OCI-LY1 (cell line): ENCODE data around the gene E2F4.

ENCODE experiments used
- H2AFZ ChIP-seq: fragments of 200-600 bp; sonication (generic), shearing (Covaris generic); 2 replicates; pipeline ENCODE4 v1.6.0; 2014; ENCODE audit warnings: antibody characterized with exemption, mild to moderate bottlenecking, low read length
- H3F3A ChIP-seq: fragments of 200-600 bp; sonication (generic), shearing (Covaris generic); 2 replicates; pipeline ENCODE4 v1.6.0; 2014; ENCODE audit warnings: mild to moderate bottlenecking, antibody characterized with exemption, low read length, moderate library complexity; ENCODE audit not compliant: insufficient read depth
- H3K27ac ChIP-seq: fragments of 200-600 bp; sonication (generic); 2 replicates; pipeline ENCODE4 v1.5.1; 2014; ENCODE audit warnings: low read length, mixed run types, mild to moderate bottlenecking, low read depth; ENCODE audit not compliant: poor library complexity, severe bottlenecking
- H3K27me3 ChIP-seq: fragments of 200-600 bp; sonication (generic); 2 replicates; pipeline ENCODE4 v1.6.0; 2014; ENCODE audit warnings: antibody characterized with exemption, mild to moderate bottlenecking, low read length, moderate library complexity; ENCODE audit not compliant: insufficient read depth
- H3K36me3 ChIP-seq: fragments of 200-600 bp; sonication (generic); 2 replicates; pipeline ENCODE4 v1.6.1; 2014; ENCODE audit warnings: mild to moderate bottlenecking, antibody characterized with exemption, low read length, moderate library complexity, mixed read lengths; ENCODE audit not compliant: insufficient read depth
- H3K4me1 ChIP-seq: fragments of 200-600 bp; sonication (generic); 2 replicates; pipeline ENCODE4 v1.5.1; 2014; ENCODE audit warnings: mild to moderate bottlenecking, low read length, moderate library complexity; ENCODE audit not compliant: insufficient read depth, severe bottlenecking
- H3K4me2 ChIP-seq: fragments of 200-600 bp; sonication (generic), shearing (Covaris generic); 2 replicates; pipeline ENCODE4 v1.6.1; 2014; ENCODE audit warnings: low read length
- H3K4me3 ChIP-seq: fragments of 200-600 bp; sonication (generic); 2 replicates; pipeline ENCODE4 v1.5.1; 2014; ENCODE audit warnings: low read length, low read depth, mild to moderate bottlenecking, mixed read lengths; ENCODE audit not compliant: poor library complexity, severe bottlenecking
- H3K79me2 ChIP-seq: fragments of 200-600 bp; shearing (Covaris generic); 2 replicates; pipeline ENCODE4 v1.6.1; 2016; ENCODE audit warnings: mixed run types, low read length, mixed read lengths; ENCODE audit not compliant: insufficient read depth
- H3K9ac ChIP-seq: fragments of 200-600 bp; sonication (generic), shearing (Covaris generic); 2 replicates; pipeline ENCODE4 v1.6.1; 2014; ENCODE audit warnings: mild to moderate bottlenecking, low read length, mixed read lengths
- H3K9me2 ChIP-seq: fragments of 200-600 bp; sonication (generic), shearing (Covaris generic); 2 replicates; pipeline ENCODE4 v1.6.1; 2014; ENCODE audit warnings: low read depth, mild to moderate bottlenecking, low read length, mixed read lengths
- H3K9me3 ChIP-seq: fragments of 200-600 bp; shearing (Covaris generic); 2 replicates; pipeline ENCODE4 v1.6.1; 2014; ENCODE audit warnings: low read length, mixed read lengths
- H4K20me1 ChIP-seq: fragments of 200-600 bp; sonication (generic), shearing (Covaris generic); 2 replicates; pipeline ENCODE4 v1.6.0; 2016; ENCODE audit warnings: mild to moderate bottlenecking, low read length; ENCODE audit not compliant: insufficient read depth
- CTCF ChIP-seq: fragments of 200-600 bp; sonication (generic), shearing (Covaris generic); IDR thresholded peaks from 2 replicates; pipeline ENCODE4 v1.5.1; 2017; ENCODE audit warnings: mild to moderate bottlenecking, antibody characterized with exemption, low read length, moderate library complexity, mixed read lengths
- EZH2 ChIP-seq: fragments of 200-600 bp; sonication (generic), shearing (Covaris generic); IDR thresholded peaks from 2 replicates; pipeline ENCODE4 v1.8.0; 2017; ENCODE audit warnings: borderline replicate concordance, mixed run types, mild to moderate bottlenecking, antibody characterized with exemption, low read length, moderate library complexity, mixed read lengths

E2F4 gene

GRCh38 chr16:67246756-67247191 lies 54.8 kb downstream of the E2F4 start:
- no peaks in the 10 kb centered on the region for H3F3A ChIP-seq
- H3K27ac ChIP-seq = peak overlapping the region; percentile 1
- TF ChIP-seq CTCF (no peak), EZH2 (no peak)
- H4K20me1 ChIP-seq = no peaks in the 10 kb centered on the region
- H3K36me3 ChIP-seq = no peaks in the 10 kb centered on the region
- no peaks in the 10 kb centered on the region for H3K9me3 ChIP-seq
- H3K79me2 ChIP-seq = no peaks in the 10 kb centered on the region
- peak overlapping the region; percentile 76 for H3K4me3 ChIP-seq
- H3K4me2 ChIP-seq = peak overlapping the region; percentile 98
- no peak overlapping the region for H2AFZ ChIP-seq
- no peaks in the 10 kb centered on the region for H3K27me3 ChIP-seq
- peaks cover 36% of the 10 kb centered on the region for H3K4me1 ChIP-seq
- H3K9ac ChIP-seq = peak overlapping the region; percentile 66
- no peaks in the 10 kb centered on the region for H3K9me2 ChIP-seq

GRCh38 chr16:67247192-67248072 lies 55.5 kb downstream of the E2F4 start, which contains the start of gene FHOD1:
Gene FHOD1 (minus strand): TSS chr16:67247481. CDS start chr16:67247410, 71 bp downstream.
- no peaks in the 10 kb centered on the region for H3K79me2 ChIP-seq
- H3K9ac ChIP-seq = peak within 1 kb of the TSS; percentile 66
- peak within 1 kb of the TSS; percentile 76 for H3K4me3 ChIP-seq
- H3K9me3 ChIP-seq = no peaks in the 10 kb centered on the region
- peaks cover 36% of the 10 kb centered on the region for H3K4me1 ChIP-seq
- TF ChIP-seq CTCF = no peak
- no peak for TF ChIP-seq EZH2
- no peaks in the 10 kb centered on the region for H3F3A ChIP-seq
- no peaks in the 10 kb centered on the region for H4K20me1 ChIP-seq
- peak within 1 kb of the TSS; percentile 1 for H3K27ac ChIP-seq
- no peak within 1 kb of the TSS for H2AFZ ChIP-seq
- no peaks in the 10 kb centered on the region for H3K27me3 ChIP-seq
- H3K36me3 ChIP-seq = no peaks in the 10 kb centered on the region
- peak within 1 kb of the TSS; percentile 98 for H3K4me2 ChIP-seq
- no peaks in the 10 kb centered on the region for H3K9me2 ChIP-seq

GRCh38 chr16:67248073-67248400 lies 56.1 kb downstream of the E2F4 start:
- H3K27ac ChIP-seq = no peak overlapping the region
- no peaks in the 10 kb centered on the region for H3K36me3 ChIP-seq
- peak overlapping the region; percentile 45; the same call in 1 of the 2 replicates for H3K9ac ChIP-seq
- H3K9me3 ChIP-seq = no peaks in the 10 kb centered on the region
- H3K4me1 ChIP-seq = peaks cover 36% of the 10 kb centered on the region
- no peaks in the 10 kb centered on the region for H3F3A ChIP-seq
- TF ChIP-seq CTCF = no peak
- no peak for TF ChIP-seq EZH2
- no peaks in the 10 kb centered on the region for H3K27me3 ChIP-seq
- H3K4me3 ChIP-seq = peak overlapping the region; percentile 76
- peak overlapping the region; percentile 98 for H3K4me2 ChIP-seq
- no peaks in the 10 kb centered on the region for H4K20me1 ChIP-seq
- H3K9me2 ChIP-seq = no peaks in the 10 kb centered on the region
- H2AFZ ChIP-seq = no peak overlapping the region
- no peaks in the 10 kb centered on the region for H3K79me2 ChIP-seq
